ENCODE measurements around the gene OSTF1.

- TF ChIP-seq CTCF (IDR thresholded peaks at IDR 0.05), result no peak
- TF ChIP-seq POLR2A (IDR thresholded peaks at IDR 0.05), result no peak
- TF ChIP-seq POLR2AphosphoS5 (IDR thresholded peaks at IDR 0.05), result no peak
Measured at GRCh38 chr9:75128535-75128934, 40.2 kb downstream of the OSTF1 start.
